HG03521 (cell line): Measurements from ENCODE around the gene ADAD1.
A peak's percentile ranks its signal among the peaks of the same experiment; 100 is the strongest.

Experiments used
- ATAC-seq: cut with Tn5 transposase; IDR thresholded peaks from one replicate; pipeline ENCODE4 v1.9.1; 2021; ENCODE audit warnings: mild to moderate bottlenecking, moderate library complexity; ENCODE audit not compliant: unreplicated experiment

The ADAD1 gene

GRCh38 chr4:122453384-122453995 lies 74.7 kb downstream of the ADAD1 start:
- ATAC-seq: no peak

- no peak for ATAC-seq
Observed at GRCh38 chr4:122456231-122457116, 77.7 kb downstream of the ADAD1 start, which contains the start of gene IL2. Gene IL2 (minus strand): TSS chr4:122456725. CDS start chr4:122456440, 285 bp downstream.

GRCh38 chr4:122458625-122459024 lies 79.8 kb downstream of the ADAD1 start:
- peak; percentile 79 for ATAC-seq

- no peak for ATAC-seq
Observed at GRCh38 chr4:122469457-122469856, 90.6 kb downstream of the ADAD1 start.

GRCh38 chr4:122475233-122475632 lies 96.4 kb downstream of the ADAD1 start:
- ATAC-seq: no peak

- ATAC-seq: no peak
Observed at GRCh38 chr4:122476126-122476525, 97.3 kb downstream of the ADAD1 start.

GRCh38 chr4:122476745-122477144 lies 97.9 kb downstream of the ADAD1 start:
- ATAC-seq: no peak
